Neuron (in vitro differentiated cells): ENCODE measurements around the gene UBE2F.

Experiments
- H2AFZ ChIP-seq: one replicate; pipeline ENCODE4 v1.6.1; 2013; ENCODE audit warnings: low read depth, mild to moderate bottlenecking, inconsistent platforms, low read length, moderate library complexity
- H3K27me3 ChIP-seq: one replicate; pipeline ENCODE4 v1.6.1; 2013; ENCODE audit warnings: low read length; ENCODE audit not compliant: insufficient read depth
- H3K36me3 ChIP-seq: one replicate; pipeline ENCODE4 v1.6.1; 2013; ENCODE audit warnings: low read length; ENCODE audit not compliant: insufficient read depth
- H3K4me1 ChIP-seq: one replicate; pipeline ENCODE4 v1.6.1; 2013; ENCODE audit warnings: low read length; ENCODE audit not compliant: insufficient read depth
- H3K4me3 ChIP-seq: 2 replicates; pipeline ENCODE4 v1.5.1; 2013; ENCODE audit warnings: mild to moderate bottlenecking, low read length, moderate library complexity
- H3K9me3 ChIP-seq: one replicate; pipeline ENCODE4 v1.6.1; 2013; ENCODE audit warnings: low read length

UBE2F gene

DNA sequence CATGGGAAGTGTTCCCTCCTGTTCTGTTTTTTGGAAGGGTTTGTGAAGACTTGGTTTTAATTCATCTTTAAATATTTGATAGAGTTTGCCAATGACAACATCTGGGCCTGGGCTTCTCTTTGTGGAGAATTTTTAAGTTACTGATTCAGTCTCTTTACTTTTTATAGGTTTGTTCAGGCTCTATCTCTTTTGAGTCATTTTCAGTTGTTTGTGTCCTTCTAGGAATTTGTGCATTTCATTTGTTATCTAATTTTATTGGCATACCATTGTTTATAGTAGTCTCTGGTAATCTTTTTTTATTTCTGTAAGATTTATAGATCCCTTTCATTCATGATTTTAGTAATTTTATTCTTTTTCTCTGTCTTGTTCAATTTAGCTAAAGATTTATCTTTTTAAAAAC, 108.6 kb downstream of the UBE2F start:
- peaks cover 24% of the 10 kb centered on the region for H3K36me3 ChIP-seq
- H3K4me3 ChIP-seq, result no peak overlapping the region

DNA sequence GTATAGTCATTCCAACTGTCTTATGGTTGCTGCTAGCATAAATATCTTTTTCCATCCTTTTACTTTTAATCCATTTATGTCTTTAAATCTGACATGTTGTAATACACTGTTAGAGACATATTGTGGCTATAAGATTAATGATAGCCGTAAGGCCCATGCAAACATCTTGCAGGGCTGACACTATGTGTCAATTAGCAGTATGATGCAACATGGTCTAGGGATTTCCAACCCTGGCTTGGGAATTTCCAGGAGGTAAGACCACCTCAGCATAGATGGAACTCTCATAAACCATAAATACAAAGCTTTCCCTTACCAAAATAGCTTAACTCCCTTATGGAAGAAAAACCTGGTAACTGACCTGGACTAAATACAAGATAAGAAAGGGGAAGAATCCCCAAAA, 110.5 kb downstream of the UBE2F start:
- no peaks in the 10 kb centered on the region for H3K4me1 ChIP-seq
- H3K36me3 ChIP-seq, result peaks cover 26% of the 10 kb centered on the region
- H2AFZ ChIP-seq, result no peak overlapping the region
- no peaks in the 10 kb centered on the region for H3K27me3 ChIP-seq
- H3K9me3 ChIP-seq, result peaks cover 13% of the 10 kb centered on the region
- no peak overlapping the region for H3K4me3 ChIP-seq

More for the DNA sequence above, 108.6 kb downstream of the UBE2F start:
- Histone ChIP-seq H2AFZ (no peak overlapping the region), H3K27me3 (no peaks in the 10 kb centered on the region), H3K4me1 (no peaks in the 10 kb centered on the region), H3K9me3 (peaks cover 13% of the 10 kb centered on the region)

DNA sequence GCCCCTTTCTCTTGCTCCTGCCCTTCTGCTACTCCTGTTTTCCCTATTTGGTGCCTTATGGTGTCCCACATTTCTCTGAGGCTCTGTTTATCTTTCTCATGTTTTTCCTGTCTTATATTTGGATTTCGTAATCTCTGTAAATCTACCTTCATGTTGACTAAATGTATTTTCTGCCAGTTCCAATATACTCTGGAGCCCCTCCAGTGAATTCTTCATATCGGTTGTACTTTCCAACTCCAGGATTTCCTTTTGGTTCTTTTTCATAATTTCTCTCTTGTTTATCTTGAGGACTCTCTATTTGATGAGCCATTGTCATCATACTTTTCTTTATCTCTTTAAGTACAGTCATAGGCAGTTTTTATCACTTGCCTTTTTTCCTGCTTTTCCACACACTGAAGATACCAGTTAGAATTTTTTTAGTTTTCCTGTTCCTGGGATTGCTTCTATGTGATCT, 113.1 kb downstream of the UBE2F start:
- Histone ChIP-seq H3K4me3 (no peak overlapping the region), H2AFZ (no peak overlapping the region), H3K9me3 (peaks cover 4% of the 10 kb centered on the region), H3K27me3 (no peaks in the 10 kb centered on the region), H3K4me1 (no peaks in the 10 kb centered on the region), H3K36me3 (peaks cover 34% of the 10 kb centered on the region)

DNA sequence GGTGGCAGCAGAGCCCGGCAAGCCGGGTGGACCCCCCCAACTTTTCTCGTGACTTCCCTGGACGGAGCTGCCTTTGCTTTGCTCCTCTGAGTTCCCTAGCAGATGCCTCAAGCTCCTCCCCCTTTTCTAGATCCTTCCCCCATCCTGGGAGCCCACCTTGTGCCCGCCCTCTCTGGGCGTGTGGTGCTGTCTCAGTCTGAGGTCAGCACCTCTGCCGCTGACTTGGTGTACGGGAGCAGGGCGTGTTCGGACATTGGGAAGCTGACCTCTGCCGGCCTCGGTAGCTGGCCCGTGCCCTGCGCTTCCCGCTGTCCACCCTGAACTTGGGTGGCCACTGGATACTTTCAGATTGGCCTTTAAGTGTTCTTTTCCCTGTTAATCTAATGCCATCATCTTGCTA, 113.7 kb downstream of the UBE2F start:
- H3K27me3 ChIP-seq, result no peaks in the 10 kb centered on the region
- H3K4me1 ChIP-seq, result no peaks in the 10 kb centered on the region
- no peak overlapping the region for H3K4me3 ChIP-seq
- H3K9me3 ChIP-seq, result peaks cover 4% of the 10 kb centered on the region
- no peak overlapping the region for H2AFZ ChIP-seq
- H3K36me3 ChIP-seq, result peaks cover 36% of the 10 kb centered on the region

DNA sequence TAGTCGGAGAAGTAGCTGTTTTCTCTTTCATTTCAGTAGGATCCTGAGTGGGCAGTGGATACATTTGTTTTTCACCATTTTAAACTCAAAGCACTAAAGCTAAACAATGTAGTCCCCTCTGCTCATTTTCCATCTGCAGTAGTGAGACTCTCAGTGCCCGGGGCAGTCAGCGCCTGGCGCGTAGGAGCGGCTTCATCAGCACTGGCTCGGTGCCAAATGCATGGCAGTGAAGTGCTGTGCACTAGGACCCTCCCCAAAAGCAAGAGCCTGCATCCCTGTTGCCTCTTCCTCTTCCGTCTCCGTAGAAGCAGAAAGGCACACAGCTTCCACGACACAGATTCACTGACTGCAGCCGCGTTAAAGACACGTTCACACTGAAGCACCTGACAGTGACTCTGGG, 114.3 kb downstream of the UBE2F start:
- H3K9me3 ChIP-seq, result peaks cover 4% of the 10 kb centered on the region
- H3K27me3 ChIP-seq, result no peaks in the 10 kb centered on the region
- peaks cover 40% of the 10 kb centered on the region for H3K36me3 ChIP-seq
- H3K4me1 ChIP-seq, result no peaks in the 10 kb centered on the region
- H3K4me3 ChIP-seq, result no peak overlapping the region
- H2AFZ ChIP-seq, result no peak overlapping the region

DNA sequence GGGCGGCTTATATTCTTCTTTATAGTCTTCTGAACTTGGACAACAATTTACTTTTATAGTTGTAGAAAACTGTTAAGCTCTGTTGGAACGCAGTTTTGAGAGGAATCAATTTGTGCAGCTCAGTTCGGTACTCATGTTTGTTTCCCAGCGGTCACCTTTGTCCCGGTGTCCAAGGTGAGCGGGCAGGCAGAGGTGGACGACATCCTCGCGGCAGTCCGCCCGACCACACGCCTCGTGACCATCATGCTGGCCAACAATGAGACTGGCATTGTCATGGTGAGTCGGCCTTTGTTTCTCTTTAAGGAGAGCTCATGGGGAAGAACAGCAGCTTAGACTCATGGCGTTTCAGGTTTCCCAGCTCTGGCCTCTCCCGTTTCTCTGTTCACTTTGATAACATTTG, 114.7 kb downstream of the UBE2F start:
- Histone ChIP-seq H3K36me3 (peaks cover 42% of the 10 kb centered on the region), H2AFZ (no peak overlapping the region), H3K9me3 (peaks cover 4% of the 10 kb centered on the region), H3K4me1 (no peaks in the 10 kb centered on the region), H3K4me3 (no peak overlapping the region), H3K27me3 (no peaks in the 10 kb centered on the region)

DNA sequence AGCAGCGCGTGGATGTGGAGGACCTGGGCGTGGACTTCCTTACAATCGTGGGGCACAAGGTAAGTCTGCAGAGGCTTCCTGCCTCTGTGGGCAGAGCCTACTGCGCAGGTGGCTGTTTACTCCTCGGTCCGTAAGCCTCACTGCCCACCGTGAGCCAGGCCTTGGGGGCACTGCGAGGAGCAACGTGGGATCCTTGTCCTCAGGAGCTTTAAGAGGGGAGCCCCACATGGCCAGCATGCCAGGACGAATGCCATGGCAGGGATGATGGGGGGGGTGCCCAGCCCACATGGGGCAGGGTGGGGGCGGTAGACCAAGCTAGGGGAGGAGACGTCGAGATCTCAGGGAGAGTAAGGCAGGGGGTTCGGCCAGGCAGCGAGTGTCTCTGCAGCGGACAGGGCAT, 115.3 kb downstream of the UBE2F start:
- H3K4me1 ChIP-seq, result no peaks in the 10 kb centered on the region
- H3K4me3 ChIP-seq, result no peak overlapping the region
- peaks cover 4% of the 10 kb centered on the region for H3K9me3 ChIP-seq
- no peaks in the 10 kb centered on the region for H3K27me3 ChIP-seq
- no peak overlapping the region for H2AFZ ChIP-seq
- peaks cover 40% of the 10 kb centered on the region for H3K36me3 ChIP-seq

DNA sequence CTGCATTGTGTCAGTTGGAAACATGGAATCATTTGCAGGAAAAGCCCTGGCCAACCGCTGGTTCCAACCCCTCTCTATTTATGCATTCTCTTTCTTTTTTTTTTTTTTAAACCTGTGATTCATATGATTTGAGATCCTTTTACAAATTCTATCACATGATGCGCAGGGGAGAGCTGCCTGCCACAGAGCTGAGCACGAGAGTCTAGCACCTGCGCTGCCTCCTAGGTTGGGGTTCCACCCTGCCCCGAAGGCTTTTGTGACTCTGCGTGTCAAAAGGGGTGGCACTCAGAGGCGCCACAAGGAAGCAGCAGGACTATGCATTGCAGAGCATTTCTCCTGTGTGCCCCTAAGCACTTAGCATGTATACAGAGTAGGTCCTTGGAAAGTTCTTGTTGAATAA, 116.0 kb downstream of the UBE2F start:
- no peak overlapping the region for H3K4me3 ChIP-seq
- H3K4me1 ChIP-seq, result no peaks in the 10 kb centered on the region
- H3K36me3 ChIP-seq, result peaks cover 40% of the 10 kb centered on the region
- H3K27me3 ChIP-seq, result no peaks in the 10 kb centered on the region
- peaks cover 4% of the 10 kb centered on the region for H3K9me3 ChIP-seq
- no peak overlapping the region for H2AFZ ChIP-seq

DNA sequence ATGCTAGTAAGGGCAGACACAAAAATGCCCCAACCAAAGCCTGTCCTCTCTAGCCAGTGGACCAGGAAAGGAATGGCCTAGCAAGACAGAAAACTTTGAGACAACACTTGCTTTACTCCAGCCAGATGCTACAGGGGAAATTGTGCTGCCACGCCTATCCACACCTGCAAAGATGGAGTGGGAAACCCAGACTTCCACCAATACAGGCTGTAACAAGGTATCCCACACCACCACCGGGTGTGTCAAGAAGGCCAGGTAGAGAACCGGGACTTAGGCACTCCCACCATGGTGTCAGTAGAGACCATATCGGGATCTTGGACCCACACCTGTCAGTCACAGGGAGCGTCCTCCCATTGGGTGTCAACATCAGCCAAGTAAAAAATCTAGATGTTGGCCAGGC, 117.1 kb downstream of the UBE2F start:
- Histone ChIP-seq H3K27me3 (no peaks in the 10 kb centered on the region), H3K9me3 (peaks cover 4% of the 10 kb centered on the region), H2AFZ (no peak overlapping the region), H3K4me1 (no peaks in the 10 kb centered on the region), H3K36me3 (peaks cover 40% of the 10 kb centered on the region), H3K4me3 (no peak overlapping the region)

DNA sequence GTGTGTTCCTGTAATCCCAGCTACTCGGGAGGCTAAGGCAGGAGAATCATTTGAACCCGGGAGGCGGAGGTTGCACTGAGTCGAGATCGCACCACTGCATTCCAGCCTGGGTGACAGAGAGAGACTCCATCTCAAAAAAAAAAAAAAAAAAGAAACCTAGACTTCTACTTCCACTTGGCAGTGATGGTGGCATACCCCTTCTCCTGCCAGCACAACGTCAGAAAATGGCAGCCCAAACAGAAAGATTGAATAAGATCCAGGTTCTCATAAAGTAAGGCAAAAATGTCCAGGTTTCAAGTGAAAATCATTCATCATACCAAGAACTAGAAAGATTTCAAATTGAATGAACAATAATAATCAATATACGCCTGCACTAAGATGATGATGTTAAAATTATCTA, 117.9 kb downstream of the UBE2F start:
- no peaks in the 10 kb centered on the region for H3K4me1 ChIP-seq
- peaks cover 40% of the 10 kb centered on the region for H3K36me3 ChIP-seq
- no peaks in the 10 kb centered on the region for H3K27me3 ChIP-seq

DNA sequence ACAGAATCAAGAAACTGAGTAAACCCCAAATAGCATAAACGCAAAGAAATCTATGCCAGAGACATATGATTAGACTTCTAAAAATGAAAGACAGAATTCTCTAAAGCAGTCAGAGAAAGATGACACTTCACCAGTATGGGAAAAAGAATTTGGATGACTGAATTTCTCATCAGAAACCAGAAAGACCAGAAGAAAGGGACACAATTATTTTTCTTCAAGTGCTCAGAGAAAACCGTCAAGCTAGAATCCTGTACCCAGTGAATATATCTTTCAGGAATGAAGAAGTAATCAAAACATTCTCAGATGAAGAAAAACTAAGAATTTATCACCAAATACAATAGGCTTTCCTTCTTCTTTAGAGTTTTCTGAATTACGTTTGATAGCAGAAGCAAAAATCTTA, 119.1 kb downstream of the UBE2F start:
- peaks cover 39% of the 10 kb centered on the region for H3K36me3 ChIP-seq
- H3K27me3 ChIP-seq, result no peaks in the 10 kb centered on the region
- H3K9me3 ChIP-seq, result no peaks in the 10 kb centered on the region
- H3K4me1 ChIP-seq, result no peaks in the 10 kb centered on the region
- H3K4me3 ChIP-seq, result no peak overlapping the region
- H2AFZ ChIP-seq, result no peak overlapping the region

More for the DNA sequence above, 117.9 kb downstream of the UBE2F start:
- no peak overlapping the region for H2AFZ ChIP-seq
- H3K4me3 ChIP-seq, result no peak overlapping the region
- H3K9me3 ChIP-seq, result no peaks in the 10 kb centered on the region

DNA sequence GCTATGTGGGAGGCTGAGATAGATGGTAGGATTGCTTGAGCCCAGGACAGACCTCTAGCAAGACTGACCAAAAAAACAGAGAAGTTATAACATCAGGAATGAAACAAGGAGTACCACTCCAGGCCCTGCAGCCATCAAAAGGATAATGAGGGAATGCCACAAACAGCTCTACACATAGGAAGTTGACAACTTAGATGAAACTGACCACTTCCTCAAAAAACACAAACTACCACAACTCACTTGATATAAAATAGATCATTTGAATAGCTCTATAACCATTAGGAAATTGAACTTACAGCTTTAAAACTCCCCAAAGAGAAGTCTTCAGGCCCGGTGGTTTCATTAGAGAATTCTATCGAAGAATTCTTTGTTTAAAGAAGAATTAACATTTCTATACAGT, 120.4 kb downstream of the UBE2F start:
- no peak overlapping the region for H2AFZ ChIP-seq
- H3K4me3 ChIP-seq, result no peak overlapping the region
- H3K4me1 ChIP-seq, result no peaks in the 10 kb centered on the region
- H3K36me3 ChIP-seq, result peaks cover 32% of the 10 kb centered on the region
- no peaks in the 10 kb centered on the region for H3K9me3 ChIP-seq
- H3K27me3 ChIP-seq, result no peaks in the 10 kb centered on the region

DNA sequence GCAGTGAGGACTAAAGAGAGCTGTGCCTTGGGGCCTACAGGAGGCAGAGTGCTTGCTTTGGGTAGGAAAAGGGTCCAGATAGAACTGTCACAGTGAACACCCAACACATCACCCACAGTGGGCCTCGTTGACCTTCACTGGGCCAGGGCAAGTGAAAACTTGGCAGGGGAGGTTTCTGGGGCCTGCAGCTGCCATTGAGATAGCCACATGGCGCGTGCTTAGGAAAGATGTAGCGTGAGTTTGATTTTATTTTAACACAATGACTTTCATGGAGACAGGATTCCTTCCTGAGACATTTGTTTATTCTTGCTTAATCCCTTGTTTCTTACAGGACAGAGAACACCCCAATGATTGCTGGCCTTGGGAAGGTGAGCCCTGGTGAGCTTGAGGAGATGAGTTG, 124.1 kb downstream of the UBE2F start:
- Histone ChIP-seq H3K36me3 (peaks cover 11% of the 10 kb centered on the region), H3K4me1 (no peaks in the 10 kb centered on the region), H3K27me3 (no peaks in the 10 kb centered on the region), H3K4me3 (no peak overlapping the region), H2AFZ (no peak overlapping the region), H3K9me3 (no peaks in the 10 kb centered on the region)

DNA sequence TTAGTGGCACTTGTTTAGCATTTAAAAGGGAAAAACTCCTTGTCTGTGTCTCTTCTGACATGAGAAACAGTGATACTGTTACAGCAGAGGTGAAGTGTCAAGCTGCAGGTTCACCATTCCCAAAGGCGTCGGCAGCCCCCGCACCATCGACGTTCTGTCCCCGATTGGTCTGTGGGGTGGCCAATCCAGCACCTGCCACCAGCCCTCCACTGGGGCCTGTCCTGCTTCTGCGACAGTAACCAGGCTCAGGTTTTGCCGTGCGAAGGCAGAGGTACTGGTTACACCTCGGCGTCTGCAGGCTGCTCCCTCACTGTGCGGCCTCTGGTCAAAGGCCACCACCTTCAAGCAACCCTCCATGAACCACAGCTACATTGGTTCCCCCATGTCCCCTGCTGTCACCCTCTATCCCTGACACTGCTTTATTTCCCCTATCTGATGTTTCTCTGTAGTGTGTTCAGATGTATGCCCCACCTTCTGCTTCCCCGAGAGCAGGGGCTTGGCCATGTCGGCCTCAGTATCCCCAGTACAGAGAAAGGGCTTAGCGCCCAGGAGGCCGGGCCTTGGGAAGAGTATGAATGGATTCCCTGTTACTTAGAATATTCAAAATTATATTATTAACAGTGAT, 124.7 kb downstream of the UBE2F start:
- no peak overlapping the region for H2AFZ ChIP-seq
- no peaks in the 10 kb centered on the region for H3K27me3 ChIP-seq
- H3K9me3 ChIP-seq, result no peaks in the 10 kb centered on the region
- no peak overlapping the region for H3K4me3 ChIP-seq
- no peaks in the 10 kb centered on the region for H3K4me1 ChIP-seq
- peaks cover 6% of the 10 kb centered on the region for H3K36me3 ChIP-seq
